Measurements from ENCODE around the gene SLC23A1.
A peak's percentile ranks its signal among the peaks of the same experiment; 100 is the strongest.

SLC23A1 gene

GRCh38 chr5:139407517-139407916, 24.4 kb upstream of the SLC23A1 start:
- no peak for DNase-seq (ENCODE audit: low spot score)

DNA sequence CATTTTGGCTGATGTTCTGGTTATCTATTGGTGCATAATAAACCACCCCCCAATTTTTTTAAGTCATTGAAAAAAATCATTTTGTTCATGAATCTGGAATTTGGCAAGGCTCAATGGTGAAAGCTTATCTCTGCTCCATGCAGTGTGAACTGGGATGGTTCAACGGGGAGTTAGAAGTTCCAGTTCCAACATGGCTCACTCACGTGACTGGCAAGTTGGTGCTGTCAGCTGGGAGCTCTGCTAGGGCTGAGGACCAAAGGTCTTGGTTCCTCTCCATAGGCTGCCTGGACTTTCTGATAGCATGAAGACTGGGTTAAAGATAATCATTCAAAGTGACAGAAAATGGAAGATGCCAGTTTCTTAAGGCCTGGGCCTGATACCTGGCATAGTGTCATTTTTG, 23.9 kb upstream of the SLC23A1 start:
- no peak for DNase-seq (ENCODE audit: low spot score)

DNA sequence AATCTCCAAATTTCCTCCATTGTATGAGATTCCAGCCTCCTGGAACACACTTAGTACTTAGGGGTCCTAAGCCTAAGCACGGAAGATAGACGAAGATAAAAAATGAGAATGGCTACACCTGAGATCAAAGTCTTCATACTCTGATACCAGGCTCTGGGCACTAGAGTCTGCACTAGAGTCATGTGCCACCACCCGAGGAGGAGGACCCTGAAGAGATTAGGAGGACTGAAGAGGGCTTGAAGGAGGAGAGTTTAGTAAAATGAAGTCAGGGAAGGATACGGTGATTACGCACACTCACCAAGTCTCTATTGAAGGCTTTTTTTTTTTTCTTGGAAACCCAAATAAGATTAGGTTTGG, 21.4 kb upstream of the SLC23A1 start:
- DNase-seq (ENCODE audit: low spot score): no peak

GRCh38 chr5:139403787-139404483, 20.8 kb upstream of the SLC23A1 start, which contains the start of gene SPATA24:
TSS of gene SPATA24 (minus strand) at chr5:139404089. CDS start at chr5:139404060, 29 bp downstream.
- DNase-seq (ENCODE audit: low spot score): peak; percentile 96

DNA sequence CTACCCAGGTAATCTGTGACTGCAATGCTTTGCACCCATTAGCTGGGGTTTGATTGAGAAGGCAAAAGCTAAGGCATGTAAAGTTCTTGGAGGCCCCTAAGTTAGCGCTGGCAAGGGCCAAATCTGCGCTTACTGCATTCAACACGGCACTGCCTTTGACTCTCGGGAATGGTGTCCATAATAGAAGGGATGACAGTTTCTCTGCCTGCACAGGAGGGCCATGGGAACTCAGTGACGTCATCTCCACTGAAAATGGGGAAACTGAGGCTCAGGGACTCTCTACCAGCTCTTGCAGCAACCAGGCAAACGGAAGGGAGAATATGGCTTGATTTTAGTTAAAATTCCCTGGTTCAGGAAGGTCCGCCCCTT, 20.3 kb upstream of the SLC23A1 start:
- no peak for DNase-seq (ENCODE audit: low spot score)

- no peak for DNase-seq (ENCODE audit: low spot score)
These were observed 19.6 kb upstream of the SLC23A1 start for GRCh38 chr5:139402561-139403158.

- no peak for DNase-seq (ENCODE audit: low spot score)
These were observed 18.4 kb upstream of the SLC23A1 start for GRCh38 chr5:139401546-139401945.

DNA sequence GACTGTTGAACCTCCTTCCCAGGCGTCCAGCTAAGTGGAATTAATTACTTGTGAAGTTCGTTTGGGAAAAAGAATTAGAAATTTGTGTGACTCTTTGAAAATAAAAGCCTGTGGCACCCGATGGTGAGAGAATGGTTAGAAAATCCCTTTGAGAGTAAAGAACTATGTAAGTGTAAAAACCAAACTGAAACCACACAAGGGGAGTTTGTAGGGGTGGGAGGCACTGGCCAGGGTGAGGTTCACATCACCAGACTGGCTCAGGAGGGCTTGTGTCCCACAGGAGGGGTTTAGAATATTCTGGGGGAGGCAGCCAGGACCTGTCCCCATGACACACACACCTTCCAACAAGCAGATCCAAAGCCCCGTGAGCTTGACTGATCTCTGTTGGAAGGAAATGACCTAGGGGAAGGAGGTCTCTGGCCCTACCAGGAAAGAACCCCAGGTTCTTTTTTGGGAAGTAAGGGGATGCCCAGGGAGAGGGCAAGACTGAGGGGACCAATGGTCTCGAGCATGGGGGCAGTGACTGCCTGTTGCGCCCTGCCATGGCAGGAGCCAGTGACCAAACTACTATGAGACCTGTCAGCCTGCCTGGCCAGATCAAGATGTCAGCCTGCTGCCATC, 16.5 kb upstream of the SLC23A1 start:
- no peak for DNase-seq (ENCODE audit: low spot score)

GRCh38 chr5:139397921-139398320, 14.8 kb upstream of the SLC23A1 start:
- no peak for DNase-seq (ENCODE audit: low spot score)

- DNase-seq (ENCODE audit: low spot score): no peak
These were observed 13.6 kb upstream of the SLC23A1 start for GRCh38 chr5:139396691-139397090.

DNA sequence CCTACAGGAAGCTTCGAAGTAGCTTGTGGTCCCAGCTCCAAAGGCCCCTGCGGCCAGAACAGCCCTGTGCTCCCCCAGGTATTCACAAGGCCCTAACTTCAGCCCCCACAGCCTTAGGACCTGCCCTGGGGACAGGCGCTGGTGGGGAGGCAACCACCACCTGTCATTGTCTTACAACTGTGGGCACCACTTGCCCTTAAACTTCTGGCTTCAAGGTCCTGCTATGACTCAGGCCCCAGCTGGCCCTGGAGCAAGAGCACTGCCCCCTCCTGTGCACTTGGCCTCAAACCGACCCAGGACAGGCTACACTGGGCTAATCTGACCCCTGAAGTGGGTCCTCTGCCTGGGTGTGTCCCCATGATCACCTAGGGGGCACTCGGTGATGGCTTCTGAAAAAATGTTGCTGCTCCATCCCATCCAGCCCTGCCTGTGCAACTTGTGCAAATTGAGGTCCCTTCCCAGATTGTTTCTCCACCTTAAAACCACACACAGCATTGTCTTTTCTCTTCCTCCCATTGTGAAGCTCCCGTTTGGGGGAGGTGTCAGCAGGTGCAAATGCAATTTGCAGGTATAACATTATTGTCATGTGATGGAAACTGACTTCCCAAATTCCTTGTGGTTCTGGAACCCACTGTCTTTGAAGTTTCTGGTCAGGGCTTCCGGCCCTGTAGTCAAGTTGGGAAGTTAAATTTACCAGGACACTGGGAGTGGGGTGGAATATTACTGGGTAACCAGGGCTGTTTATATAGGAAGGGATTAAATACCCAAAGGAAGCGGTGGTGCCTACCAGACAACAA, 12.9 kb upstream of the SLC23A1 start:
- DNase-seq (ENCODE audit: low spot score): no peak

DNA sequence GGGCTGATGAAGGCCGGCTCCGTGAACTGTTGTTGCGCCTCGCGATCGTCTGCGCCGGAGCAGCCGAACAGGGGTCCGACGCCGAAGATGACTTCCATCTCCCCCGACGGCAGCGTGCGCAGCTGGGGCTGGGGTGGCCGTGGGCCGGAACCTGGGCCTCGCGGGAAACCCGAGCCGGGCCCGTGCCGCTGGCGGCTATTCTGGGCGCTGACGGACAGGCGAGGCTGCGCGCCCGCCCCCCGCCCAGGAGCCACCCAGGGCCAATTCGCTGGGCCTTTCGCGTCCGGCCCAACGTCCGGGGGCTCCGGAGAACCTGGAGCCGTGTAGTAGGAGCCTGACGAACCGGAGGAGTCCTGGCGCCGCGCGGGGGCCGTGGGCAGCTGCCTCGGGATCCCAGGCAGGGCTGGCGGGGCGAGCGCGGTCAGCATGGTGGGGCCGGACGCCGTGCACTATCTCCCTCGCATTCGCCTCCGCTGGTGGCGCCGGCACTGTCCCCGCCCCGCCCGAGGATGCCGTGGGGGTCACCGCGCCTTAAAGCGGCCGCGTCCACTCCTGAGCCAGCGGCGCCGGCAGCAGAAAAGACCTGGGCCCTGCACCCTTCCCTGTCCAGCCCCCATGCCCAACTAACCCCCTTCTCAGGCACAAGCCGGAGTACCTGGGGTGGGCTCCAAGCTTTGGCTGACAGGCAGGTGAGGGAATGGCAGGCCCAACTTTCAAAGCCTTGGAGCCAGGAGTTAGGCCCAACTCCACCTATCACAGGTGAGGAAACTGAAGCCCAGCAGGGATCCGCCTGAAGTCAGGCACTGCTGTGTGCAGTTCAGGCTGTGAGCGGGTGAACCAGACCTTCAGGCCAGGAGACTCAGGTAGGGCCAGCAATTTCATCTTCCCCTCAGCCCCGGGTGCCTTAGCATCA, 11.8 kb upstream of the SLC23A1 start, which contains the start of gene PROB1:
TSS of gene PROB1 (minus strand) at position 451 of the 913 bp plus-strand sequence. CDS start at position 428, 23 bp downstream.
- DNase-seq (ENCODE audit: low spot score): no peak

DNA sequence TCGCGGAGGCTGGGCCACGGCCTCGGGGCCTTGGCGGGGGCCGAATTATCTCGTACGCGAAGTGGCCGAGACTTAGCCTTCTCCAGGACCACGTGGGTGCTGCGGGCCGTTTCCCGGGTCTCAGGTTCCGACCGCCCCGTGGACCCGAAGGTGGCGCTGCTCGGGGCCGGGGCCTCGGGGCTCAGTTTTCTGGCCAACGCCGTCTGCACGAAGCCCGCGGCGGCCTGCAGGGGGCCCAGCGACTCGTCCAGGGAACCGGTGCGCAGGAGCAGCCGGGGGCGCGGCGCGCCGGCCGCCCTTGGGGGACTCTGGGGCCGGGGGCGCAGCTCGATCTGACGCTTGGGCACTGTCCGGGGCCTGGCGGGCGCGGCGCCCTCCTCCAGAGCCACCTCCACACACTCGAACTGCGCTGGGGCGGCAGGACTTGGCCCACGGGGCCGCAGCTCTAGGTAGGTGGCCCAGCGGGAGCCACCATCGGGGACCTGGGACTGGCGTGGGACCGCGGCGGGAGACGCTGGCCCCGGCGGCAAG, 11.1 kb upstream of the SLC23A1 start:
- no peak for DNase-seq (ENCODE audit: low spot score)

- DNase-seq (ENCODE audit: low spot score): no peak
These were observed 10.5 kb upstream of the SLC23A1 start for GRCh38 chr5:139393497-139394122.

DNA sequence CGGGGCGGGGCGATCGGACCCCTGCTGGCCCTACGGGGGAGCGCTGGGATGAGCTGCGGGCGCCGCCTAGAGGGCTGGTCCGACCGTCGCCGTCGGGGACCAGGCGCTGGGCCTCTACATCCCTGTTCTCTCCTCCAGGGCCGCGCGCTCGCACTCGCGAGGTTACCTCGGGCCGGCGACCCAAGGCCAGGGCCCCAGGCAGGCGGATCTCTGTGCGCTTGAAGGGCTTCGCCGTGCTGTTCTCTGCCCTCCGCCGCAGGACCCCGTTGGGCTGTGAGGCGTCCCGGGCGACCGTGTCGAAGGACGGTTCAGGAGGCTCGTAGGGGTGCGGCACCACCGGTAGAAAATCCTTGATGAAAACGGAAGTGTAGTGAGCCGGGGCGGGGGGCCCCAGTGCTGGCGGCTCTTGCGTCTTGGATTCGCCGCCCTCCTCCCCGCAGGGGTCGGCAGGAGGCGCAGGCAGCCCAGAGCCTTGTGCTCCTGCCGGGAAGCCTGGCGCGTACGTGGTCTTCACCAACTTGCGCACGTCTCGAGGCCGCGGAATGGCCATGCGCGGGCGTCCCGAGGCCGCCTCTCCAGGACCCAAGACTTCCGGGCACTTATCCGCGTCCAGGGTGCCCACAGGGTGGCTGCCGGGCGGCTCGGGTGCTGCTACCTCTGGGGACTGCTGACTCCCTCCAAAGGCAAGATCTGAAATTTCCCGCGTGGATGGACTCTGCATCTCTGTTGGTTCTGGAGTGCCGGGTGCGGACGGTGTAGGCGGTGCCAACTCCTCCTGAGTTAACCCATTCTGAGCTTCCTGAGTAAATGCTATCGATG, 9.8 kb upstream of the SLC23A1 start:
- no peak for DNase-seq (ENCODE audit: low spot score)

DNA sequence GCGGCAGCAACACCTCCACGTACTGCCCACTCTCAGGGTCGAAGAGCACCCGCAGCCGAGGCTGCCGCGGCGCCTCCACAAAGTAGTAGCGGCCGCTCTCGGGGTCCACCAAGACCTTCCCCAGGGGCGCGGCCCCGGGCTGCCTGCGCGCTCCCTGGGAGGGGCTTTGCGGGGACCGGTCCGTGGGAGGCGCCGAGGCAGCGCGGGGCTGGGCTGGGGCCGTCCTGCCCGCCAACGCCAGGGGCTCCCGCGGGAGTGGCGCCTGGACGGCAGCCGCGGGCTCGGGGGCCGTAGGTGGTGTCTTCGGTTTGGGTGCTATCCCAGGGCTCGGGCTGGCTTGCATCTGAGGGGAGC, 9.2 kb upstream of the SLC23A1 start:
- no peak for DNase-seq (ENCODE audit: low spot score)

DNA sequence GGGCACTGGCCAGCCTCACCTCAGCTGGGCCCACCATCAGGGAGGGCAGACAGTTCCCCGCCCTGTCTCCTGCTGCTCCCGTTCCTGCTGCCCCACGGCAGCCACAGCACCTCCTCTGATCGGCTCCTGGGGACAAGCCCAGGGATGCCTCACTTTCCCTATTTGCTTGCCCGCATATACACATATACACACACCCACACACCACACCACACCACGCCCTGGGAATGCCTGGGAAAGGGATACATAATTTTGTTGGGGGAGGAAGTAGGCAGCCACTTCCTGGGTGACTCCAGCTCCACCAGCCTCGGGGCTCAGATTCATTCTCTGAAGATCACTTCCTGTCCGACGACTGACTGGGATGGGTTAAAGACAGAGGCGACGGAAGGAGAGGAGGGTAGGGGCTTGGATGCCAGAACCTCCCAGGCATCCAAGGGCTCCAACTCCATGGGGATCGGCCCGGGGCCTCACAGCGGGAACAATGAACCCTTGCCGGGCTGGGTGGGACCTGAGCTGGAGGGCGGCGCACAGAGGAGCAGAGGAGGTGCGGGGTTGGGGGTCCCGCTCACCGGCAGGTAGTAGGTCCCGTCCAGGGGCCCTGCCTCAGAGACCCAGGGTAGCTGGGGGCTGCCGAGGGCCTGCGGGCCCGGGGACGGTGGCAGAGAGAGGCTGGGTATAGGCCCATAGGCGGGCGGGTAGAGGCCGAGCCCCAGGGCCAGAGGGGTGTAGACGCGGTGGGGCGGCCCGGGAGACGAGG, 8.7 kb upstream of the SLC23A1 start:
- DNase-seq (ENCODE audit: low spot score): no peak

- DNase-seq (ENCODE audit: low spot score): no peak
These were observed 7.8 kb upstream of the SLC23A1 start for GRCh38 chr5:139390639-139391569.

Measured in pons (tissue), 1 donor.